AG10803 (cell line): ENCODE measurements around the gene NCOA5.

Source experiments
- DNase-seq: peaks from one replicate; pipeline ENCODE4 v3.0.0; 2010; ENCODE audit warnings: low read depth
- H3K4me3 ChIP-seq: 2 replicates; pipeline ENCODE4 v1.5.1; 2011; ENCODE audit warnings: mild to moderate bottlenecking, low read length, control low read depth
- CTCF ChIP-seq: conservative IDR thresholded peaks from 2 replicates; pipeline ENCODE4 v1.5.1; 2011; ENCODE audit warnings: mild to moderate bottlenecking, low read length, control low read depth, inconsistent platforms

Gene NCOA5

GRCh38 chr20:46055269-46055668 lies 34.5 kb downstream of the NCOA5 start:
- DNase-seq = no peak
- no peak overlapping the region for H3K4me3 ChIP-seq
- no peak for TF ChIP-seq CTCF

GRCh38 chr20:46054606-46055005 lies 35.2 kb downstream of the NCOA5 start:
- TF ChIP-seq CTCF = no peak
- DNase-seq = no peak
- no peak overlapping the region for H3K4me3 ChIP-seq

- DNase-seq = no peak
- H3K4me3 ChIP-seq = no peak overlapping the region
- no peak for TF ChIP-seq CTCF
Measured at GRCh38 chr20:46053416-46053815, 36.3 kb downstream of the NCOA5 start.

- H3K4me3 ChIP-seq = no peak overlapping the region
- no peak for TF ChIP-seq CTCF
Measured at GRCh38 chr20:46051556-46052308, 38.0 kb downstream of the NCOA5 start.

GRCh38 chr20:46050885-46051284 lies 38.9 kb downstream of the NCOA5 start:
- no peak for DNase-seq
- H3K4me3 ChIP-seq = no peak overlapping the region

More at GRCh38 chr20:46051556-46052308, 38.0 kb downstream of the NCOA5 start:
- DNase-seq = no peak

GRCh38 chr20:46050444-46050843 lies 39.3 kb downstream of the NCOA5 start:
- TF ChIP-seq CTCF = no peak

More at GRCh38 chr20:46050885-46051284, 38.9 kb downstream of the NCOA5 start:
- no peak for TF ChIP-seq CTCF

DNA sequence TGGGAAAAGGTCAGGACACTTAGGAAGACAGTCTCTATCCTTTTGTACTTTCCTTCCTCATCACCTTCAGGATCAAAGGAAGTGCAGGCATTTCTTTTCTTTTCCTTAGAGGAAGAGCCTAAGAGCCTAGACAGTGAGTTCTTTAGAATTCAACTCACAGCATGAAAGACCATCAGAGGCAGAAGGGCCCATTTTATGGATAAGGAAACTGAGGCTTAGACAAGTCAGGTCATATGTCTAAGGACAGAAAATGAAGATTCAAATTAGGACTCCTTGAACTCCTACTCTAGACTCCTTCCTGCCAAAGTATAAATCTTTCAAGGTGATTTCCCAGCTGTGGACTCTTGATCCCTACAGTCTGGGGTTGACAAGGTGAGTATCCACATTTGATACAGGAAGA lies 39.9 kb downstream of the NCOA5 start:
- no peak for DNase-seq
- no peak overlapping the region for H3K4me3 ChIP-seq
- TF ChIP-seq CTCF = no peak

More at GRCh38 chr20:46050444-46050843, 39.3 kb downstream of the NCOA5 start:
- H3K4me3 ChIP-seq = no peak overlapping the region
- DNase-seq = no peak
